H4 (cell line): ENCODE data around the gene KIF14. TPM values are rescaled to one million over a fixed set of nuclear protein-coding genes. Genes with fewer than 3 reads are reported as not detected.
"Not testable (repeated sequence)": the region's sequence is repeated elsewhere in the genome, so short reads cannot be mapped to it uniquely, and the experiment has no call there.

Experiments
- DNase-seq: peaks from one replicate; pipeline ENCODE4 v3.0.0-alpha.2; 2015; ENCODE audit warnings: low spot score
- total RNA-seq: library from RNA; depleted of rRNA; stranded (reverse); fragments of >200 nt; shearing (Covaris generic); gene quantifications from 2 replicates; pipeline ENCODE4 v1.2.3, GENCODE V29; 2014

The KIF14 gene
- total RNA-seq, 1 experiment from 2014 or later: 13.5 TPM

DNA sequence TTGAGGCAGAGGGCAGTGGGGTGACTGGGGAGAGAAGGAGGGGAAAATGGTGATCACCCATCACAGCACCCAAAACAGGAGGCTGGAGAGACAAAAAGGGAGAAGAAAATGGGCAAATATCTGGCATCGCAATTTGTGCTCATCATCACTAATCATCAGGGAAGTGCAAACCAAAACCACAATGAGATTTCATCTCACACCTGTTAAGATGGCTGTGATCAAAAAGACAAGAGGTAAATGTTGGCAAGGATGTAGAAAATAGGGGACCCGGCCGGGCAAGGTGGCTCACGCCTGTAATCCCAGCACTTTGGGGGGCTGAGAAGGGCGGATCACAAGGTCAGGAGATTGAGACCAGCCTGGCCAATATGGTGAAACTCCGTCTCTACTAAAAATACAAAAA, 74.0 kb downstream of the KIF14 start:
- DNase-seq: no peak

GRCh38 chr1:200542162-200542561, 78.4 kb downstream of the KIF14 start:
- no peak for DNase-seq

- DNase-seq: no peak
Measured at GRCh38 chr1:200540281-200540680, 80.3 kb downstream of the KIF14 start.

DNA sequence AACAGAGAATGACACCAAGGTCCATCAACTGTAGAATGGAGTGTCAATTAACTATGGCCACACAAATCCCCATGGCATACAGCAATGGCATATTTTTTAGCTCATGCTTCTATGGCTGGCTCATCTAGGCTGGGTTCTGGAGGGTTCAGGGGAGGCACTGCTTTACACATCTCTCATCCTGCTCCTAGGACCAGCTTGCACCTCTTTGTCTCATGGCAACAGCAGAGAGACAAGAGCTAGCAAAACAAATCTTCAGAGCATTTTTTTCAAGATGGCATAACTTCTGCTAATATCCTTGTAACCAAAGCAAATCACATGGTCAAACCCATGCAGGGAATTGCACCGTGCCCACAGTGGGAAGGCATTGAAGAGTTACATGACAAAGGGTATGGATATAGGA, 82.4 kb downstream of the KIF14 start:
- no peak for DNase-seq

DNA sequence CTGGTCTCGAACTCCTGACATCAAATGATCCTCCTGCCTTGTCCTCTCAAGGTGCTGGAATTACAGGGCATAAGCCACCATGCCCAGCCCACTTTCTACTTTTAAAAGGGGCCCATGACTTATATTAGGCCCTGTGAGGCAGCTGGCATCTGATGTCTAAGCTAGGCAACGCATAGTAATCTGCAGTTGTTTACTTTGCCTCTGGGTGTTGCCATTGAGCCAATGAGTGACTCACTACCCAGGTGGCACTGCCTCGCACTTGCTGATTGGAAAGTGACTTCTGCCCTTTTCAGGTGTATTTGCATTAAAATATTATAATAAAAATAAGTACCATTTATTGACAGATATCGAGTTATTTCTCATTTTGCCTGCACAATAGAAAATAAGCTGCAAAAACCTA, 84.9 kb downstream of the KIF14 start:
- peak; percentile 68 for DNase-seq

- no peak for DNase-seq
Measured at GRCh38 chr1:200530623-200531261, 89.8 kb downstream of the KIF14 start.

GRCh38 chr1:200528858-200529606, 91.5 kb downstream of the KIF14 start:
- no peak for DNase-seq

DNA sequence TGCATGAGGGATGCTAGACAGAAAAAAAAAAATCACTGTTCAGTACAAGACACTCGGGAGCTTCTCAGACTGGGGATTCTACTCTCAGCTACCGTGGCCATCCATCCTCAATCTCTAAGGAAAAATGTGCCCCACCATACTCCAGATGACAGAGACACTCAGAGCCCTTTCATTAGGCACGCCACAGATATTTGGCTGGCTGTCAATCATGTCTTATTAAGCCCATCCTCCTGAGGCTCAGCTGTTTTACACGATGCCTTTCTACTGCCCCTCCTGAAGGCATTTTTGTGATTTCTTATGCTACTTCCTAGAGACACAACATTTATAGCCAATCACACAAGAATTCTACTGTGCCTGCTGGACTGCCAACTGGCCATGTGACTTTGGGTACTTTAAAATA, 92.9 kb downstream of the KIF14 start:
- DNase-seq: no peak

DNA sequence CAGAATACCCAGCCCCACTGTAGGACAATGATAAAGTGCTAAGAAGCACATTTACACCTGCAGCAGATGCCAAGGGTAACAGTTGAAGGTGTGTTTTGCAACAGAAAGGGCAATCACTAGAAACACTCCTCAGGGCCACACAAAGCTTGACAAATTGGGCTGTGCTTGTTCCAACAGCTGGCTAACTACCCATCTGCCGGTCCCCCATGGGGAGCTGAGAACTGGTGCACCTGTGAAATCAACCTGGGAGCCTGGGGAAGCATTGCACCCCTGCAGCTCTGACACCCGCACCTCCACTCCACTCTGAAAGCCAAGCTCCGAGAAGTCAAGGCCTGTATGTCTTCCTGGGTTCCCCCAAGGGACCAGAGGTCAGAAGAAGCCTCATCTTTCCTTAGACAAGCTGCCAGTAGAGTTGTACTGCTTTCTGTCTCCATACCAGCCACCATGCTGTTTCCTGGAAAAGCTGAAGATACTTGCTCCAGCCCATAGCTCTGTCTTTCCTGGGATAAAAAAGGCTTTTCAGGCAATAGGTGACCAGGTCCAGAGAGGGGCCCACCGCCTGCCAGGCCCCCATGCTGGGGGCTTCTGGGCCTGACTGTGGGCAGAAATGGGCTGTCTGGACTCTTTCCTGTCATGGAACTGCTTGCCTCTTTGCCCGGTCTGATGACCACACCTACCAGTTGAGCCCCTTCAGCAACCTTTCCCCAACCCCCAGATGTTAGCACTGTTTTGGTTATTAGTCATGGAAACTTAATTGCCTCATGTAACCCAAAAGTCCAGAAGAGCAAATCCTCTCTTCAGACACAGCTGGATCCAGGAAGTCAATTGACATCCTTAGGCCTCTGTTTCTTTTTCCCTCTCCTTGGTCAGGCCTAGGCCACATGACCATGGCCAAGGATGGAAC, 93.6 kb downstream of the KIF14 start:
- no peak for DNase-seq

DNA sequence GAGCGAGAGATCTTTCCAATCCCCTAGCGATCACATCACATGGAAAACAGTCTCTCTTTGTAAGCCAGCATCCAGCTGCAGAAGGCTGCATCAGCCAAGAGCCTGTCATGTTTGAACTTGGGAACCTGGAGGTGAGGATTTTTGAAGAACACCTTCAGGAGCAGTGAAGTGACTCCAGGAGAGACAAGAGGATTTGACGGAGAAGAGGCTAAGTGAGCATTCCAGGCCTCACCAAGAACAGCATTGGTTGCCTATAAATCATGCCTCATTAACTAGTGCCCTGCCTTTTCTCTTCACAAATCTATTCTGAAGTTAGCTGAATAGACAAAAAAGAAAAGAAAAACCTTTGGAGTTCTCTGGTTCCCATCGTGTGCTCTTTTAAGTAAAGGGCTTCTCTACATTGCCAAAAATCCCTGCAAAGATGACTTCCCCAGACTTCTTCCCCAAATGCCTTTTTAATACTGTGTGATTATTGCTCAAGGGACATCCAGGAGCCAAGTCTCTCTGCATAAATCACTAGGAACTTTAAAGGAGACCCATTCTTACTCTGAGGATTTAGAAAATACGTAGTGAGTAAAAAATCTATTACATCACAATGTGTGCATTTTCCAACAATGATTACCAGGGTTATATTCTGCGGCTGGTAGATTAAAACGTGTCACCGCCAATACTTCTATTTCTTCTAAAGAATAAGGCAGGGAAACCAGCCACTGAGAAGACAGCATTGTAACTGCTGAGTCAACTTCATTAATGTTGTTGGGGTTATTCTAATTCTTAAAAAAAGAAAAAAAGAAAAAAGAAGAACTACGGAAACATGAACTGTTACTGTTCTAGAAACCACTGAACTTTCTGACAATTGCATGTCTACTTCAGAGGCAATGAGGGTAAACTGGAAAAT, 95.2 kb downstream of the KIF14 start:
- no peak for DNase-seq

DNA sequence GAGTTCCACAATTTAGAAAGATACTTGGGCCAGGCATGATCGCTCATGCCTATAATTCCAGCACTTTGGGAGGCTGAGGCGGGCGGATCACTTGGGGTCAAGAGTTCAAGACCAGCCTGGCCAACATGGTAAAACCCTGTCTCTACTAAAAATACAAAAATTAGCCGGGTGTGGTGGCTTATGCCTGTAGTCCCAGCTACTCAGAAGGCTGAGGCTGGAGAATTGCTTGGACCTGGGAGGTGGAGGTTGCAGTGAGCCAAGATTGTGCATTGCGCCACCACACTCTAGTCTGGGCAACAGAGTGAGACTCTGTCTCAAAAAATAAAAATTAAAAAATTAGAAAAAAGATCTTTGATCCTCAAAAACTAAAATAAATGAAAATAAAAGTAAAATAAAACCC, 96.0 kb downstream of the KIF14 start:
- DNase-seq: not testable (repeated sequence)

- no peak for DNase-seq
Measured at GRCh38 chr1:200524092-200524491, 96.5 kb downstream of the KIF14 start.

GRCh38 chr1:200520735-200521134, 99.8 kb downstream of the KIF14 start:
- DNase-seq: no peak

GRCh38 chr1:200518524-200518923, 102.0 kb downstream of the KIF14 start:
- no peak for DNase-seq

DNA sequence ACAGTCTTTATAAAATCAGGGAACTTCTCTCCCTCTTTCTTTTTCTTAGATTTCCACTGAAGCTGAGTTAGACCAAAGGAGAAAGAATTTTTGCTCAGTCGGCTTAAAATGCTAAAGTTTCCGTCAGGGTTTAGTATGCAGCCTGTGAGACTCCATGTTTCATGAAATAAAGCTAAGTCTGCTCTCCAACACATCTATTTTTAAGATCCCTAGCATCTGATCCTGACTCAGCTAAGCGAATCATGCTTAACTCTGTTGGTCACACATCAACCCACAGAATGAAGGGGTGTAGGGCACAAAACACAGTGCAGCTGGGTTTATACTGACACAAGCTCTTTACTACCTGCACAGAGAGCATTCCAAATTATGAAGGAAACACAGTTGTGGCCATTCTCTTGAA, 108.4 kb downstream of the KIF14 start:
- DNase-seq: peak; percentile 32

GRCh38 chr1:200510228-200510623, 110.3 kb downstream of the KIF14 start:
- DNase-seq: peak; percentile 80

GRCh38 chr1:200506471-200506870, 114.1 kb downstream of the KIF14 start:
- no peak for DNase-seq

DNA sequence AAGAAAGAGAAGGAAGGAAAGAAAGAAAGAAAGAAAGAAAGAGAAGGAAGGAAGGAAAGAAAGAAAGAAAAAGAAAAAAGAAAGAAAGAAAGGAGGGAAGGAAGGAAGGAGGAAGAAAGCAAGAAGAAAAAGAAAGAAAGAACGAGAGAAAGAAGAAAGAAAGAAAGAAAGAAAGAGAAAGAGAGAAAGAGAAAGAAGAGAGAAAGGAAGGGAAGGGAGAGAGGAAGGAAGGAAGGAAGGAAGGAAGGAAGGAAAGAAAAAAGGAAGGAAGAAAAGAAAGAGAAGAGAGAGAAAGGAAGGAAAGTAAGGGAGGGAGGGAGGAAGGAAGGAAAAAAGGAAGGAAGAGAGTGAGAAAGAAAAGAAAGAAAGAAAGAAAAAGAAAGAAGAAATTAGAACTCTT, 115.3 kb downstream of the KIF14 start:
- DNase-seq: no peak
